Trophoblast cell (in vitro differentiated cells and primary cell): ENCODE results near the gene FOXL3.

Source experiments
- DNase-seq, 2 donors: peaks; one replicate each; pipeline ENCODE4 v3.0.0-alpha.2; 2016
- H2AFZ ChIP-seq: 2 replicates; pipeline ENCODE4 v1.6.1; 2013; ENCODE audit warnings: low read length, moderate library complexity, mild to moderate bottlenecking; ENCODE audit not compliant: insufficient read depth, poor library complexity
- H2AK5ac ChIP-seq: 2 replicates; pipeline ENCODE4 v1.6.1; 2013; ENCODE audit warnings: mild to moderate bottlenecking, low read length
- H2BK120ac ChIP-seq: 2 replicates; pipeline ENCODE4 v1.6.1; 2013; ENCODE audit warnings: low read length, mild to moderate bottlenecking, moderate library complexity; ENCODE audit not compliant: insufficient read depth, poor library complexity
- H2BK12ac ChIP-seq: 2 replicates; pipeline ENCODE4 v1.6.1; 2013; ENCODE audit warnings: mild to moderate bottlenecking, low read length, moderate library complexity
- H2BK5ac ChIP-seq: 2 replicates; pipeline ENCODE4 v1.6.1; 2013; ENCODE audit warnings: low read length, low read depth, moderate library complexity, mild to moderate bottlenecking; ENCODE audit not compliant: poor library complexity
- H3K14ac ChIP-seq: 2 replicates; pipeline ENCODE4 v1.6.1; 2013; ENCODE audit warnings: mild to moderate bottlenecking, low read length
- H3K18ac ChIP-seq: 2 replicates; pipeline ENCODE4 v1.6.1; 2013; ENCODE audit warnings: mild to moderate bottlenecking, low read length
- H3K23ac ChIP-seq: 2 replicates; pipeline ENCODE4 v1.6.1; 2013; ENCODE audit warnings: low read length
- H3K27ac ChIP-seq: 2 replicates; pipeline ENCODE4 v1.5.1; 2013; ENCODE audit warnings: low read depth, mild to moderate bottlenecking, inconsistent platforms, low read length, moderate library complexity
- H3K27me3 ChIP-seq: 2 replicates; pipeline ENCODE4 v1.6.1; 2013; ENCODE audit warnings: inconsistent platforms, mild to moderate bottlenecking, low read length, moderate library complexity; ENCODE audit not compliant: insufficient read depth
- H3K36me3 ChIP-seq, 2 experiments: 1 replicate in 1 of 2; 2 replicates in 1 of 2; pipeline ENCODE4 v1.6.1; 2013; ENCODE audit warnings: low read length in 2 of 2, mild to moderate bottlenecking in 2 of 2, moderate library complexity in 1 of 2; ENCODE audit not compliant: insufficient read depth in 2 of 2, control insufficient read depth in 1 of 2
- H3K4ac ChIP-seq: 2 replicates; pipeline ENCODE4 v1.6.1; 2013; ENCODE audit warnings: low read depth, mild to moderate bottlenecking, low read length, moderate library complexity
- H3K4me1 ChIP-seq, 2 experiments: 1 replicate in 1 of 2; 2 replicates in 1 of 2; pipeline ENCODE4 v1.6.1; 2013; ENCODE audit warnings: low read length in 2 of 2, mild to moderate bottlenecking in 2 of 2, moderate library complexity in 1 of 2; ENCODE audit not compliant: insufficient read depth in 2 of 2, control insufficient read depth in 1 of 2
- H3K4me2 ChIP-seq: 2 replicates; pipeline ENCODE4 v1.6.1; 2013; ENCODE audit warnings: inconsistent platforms, mild to moderate bottlenecking, low read length, moderate library complexity
- H3K4me3 ChIP-seq: 2 replicates; pipeline ENCODE4 v1.5.1; 2013; ENCODE audit warnings: mild to moderate bottlenecking, low read depth, low read length, inconsistent platforms
- H3K79me1 ChIP-seq: one replicate; pipeline ENCODE4 v1.6.1; 2013; ENCODE audit warnings: low read length
- H3K79me2 ChIP-seq: 2 replicates; pipeline ENCODE4 v1.6.1; 2013; ENCODE audit warnings: low read length, mild to moderate bottlenecking; ENCODE audit not compliant: control insufficient read depth, insufficient read depth, poor library complexity
- H3K9ac ChIP-seq: 2 replicates; pipeline ENCODE4 v1.6.1; 2013; ENCODE audit warnings: mild to moderate bottlenecking, low read length
- H3K9me3 ChIP-seq: 2 replicates; pipeline ENCODE4 v1.6.1; 2013; ENCODE audit warnings: low read depth, mild to moderate bottlenecking, control low read depth, inconsistent platforms, low read length; ENCODE audit not compliant: insufficient read depth
- H4K12ac ChIP-seq: 2 replicates; pipeline ENCODE4 v1.6.1; 2013; ENCODE audit warnings: low read depth, mild to moderate bottlenecking, low read length, moderate library complexity
- H4K8ac ChIP-seq: 2 replicates; pipeline ENCODE4 v1.6.1; 2013; ENCODE audit warnings: low read depth, mild to moderate bottlenecking, low read length, moderate library complexity
- H4K91ac ChIP-seq: one replicate; pipeline ENCODE4 v1.6.1; 2013; ENCODE audit warnings: low read depth, mild to moderate bottlenecking, low read length, moderate library complexity
- WGBS: extraction: QIAGEN DNeasy Blood & Tissue Kit; methylation state at CpG from one replicate; pipeline ENCODE4 v1.1.7; 2013; ENCODE audit warnings: missing lambda C conversion rate; ENCODE audit not compliant: insufficient read length, insufficient coverage; ENCODE audit errors: extremely low coverage; 5-methylcytosine and 5-hydroxymethylcytosine counted together

FOXL3 gene

GRCh38 chr7:299169-299568 is 9.2 kb downstream of the FOXL3 start:
- no peak for DNase-seq
- no peak overlapping the region for H3K27ac ChIP-seq
- H2AFZ ChIP-seq: no peak overlapping the region
- no peak overlapping the region for H3K9ac ChIP-seq
- H3K18ac ChIP-seq: no peak overlapping the region
- H3K27me3 ChIP-seq: no peaks in the 10 kb centered on the region
- H3K23ac ChIP-seq: no peak overlapping the region
- WGBS: no CpG with 5 or more reads among the region's 15 CpGs
- H3K14ac ChIP-seq: no peak overlapping the region
- no peaks in the 10 kb centered on the region for H3K79me1 ChIP-seq
- H3K36me3 ChIP-seq: no peaks in the 10 kb centered on the region
- H4K8ac ChIP-seq: no peak overlapping the region
- no peaks in the 10 kb centered on the region for H3K79me2 ChIP-seq
- no peak overlapping the region for H4K12ac ChIP-seq
- H2BK12ac ChIP-seq: no peak overlapping the region
- H3K4ac ChIP-seq: no peak overlapping the region
- no peak overlapping the region for H3K4me3 ChIP-seq
- no peak overlapping the region for H4K91ac ChIP-seq
- no peaks in the 10 kb centered on the region for H3K4me1 ChIP-seq
- H3K9me3 ChIP-seq: peaks cover 6% of the 10 kb centered on the region
- H2BK120ac ChIP-seq: no peak overlapping the region
- no peak overlapping the region for H3K4me2 ChIP-seq
- no peak overlapping the region for H2AK5ac ChIP-seq
- no peak overlapping the region for H2BK5ac ChIP-seq

DNA sequence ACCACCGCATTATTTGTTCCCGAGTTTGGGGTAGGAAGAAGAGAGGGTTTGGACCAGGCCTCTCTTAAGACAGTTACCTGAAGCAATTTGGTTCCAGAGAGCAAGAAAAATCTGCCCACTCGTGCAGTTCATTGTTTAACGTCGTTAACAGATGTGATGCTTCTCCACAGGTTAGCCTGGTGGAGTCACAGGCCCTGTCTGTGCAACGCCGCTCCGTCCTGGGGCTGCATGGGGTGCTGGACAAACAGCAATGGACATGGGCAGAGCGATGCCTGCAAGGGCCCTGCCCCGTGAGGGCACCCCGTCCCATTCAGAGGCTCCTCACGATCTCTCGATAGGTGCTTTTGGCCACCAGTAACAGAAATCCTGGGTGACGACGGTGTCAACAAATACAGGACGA is 9.7 kb downstream of the FOXL3 start:
- H3K79me2 ChIP-seq: no peaks in the 10 kb centered on the region
- H3K4me3 ChIP-seq: no peak overlapping the region
- no peak overlapping the region for H4K91ac ChIP-seq
- H3K27me3 ChIP-seq: no peaks in the 10 kb centered on the region
- no peak for DNase-seq
- H3K23ac ChIP-seq: no peak overlapping the region
- no peaks in the 10 kb centered on the region for H3K36me3 ChIP-seq
- H2BK12ac ChIP-seq: no peak overlapping the region
- no peak overlapping the region for H4K8ac ChIP-seq
- H2AFZ ChIP-seq: no peak overlapping the region
- H2BK5ac ChIP-seq: no peak overlapping the region
- H4K12ac ChIP-seq: no peak overlapping the region
- WGBS: no CpG with 5 or more reads among the region's 16 CpGs
- no peaks in the 10 kb centered on the region for H3K79me1 ChIP-seq
- H3K14ac ChIP-seq: no peak overlapping the region
- H3K4me2 ChIP-seq: no peak overlapping the region
- H3K9ac ChIP-seq: no peak overlapping the region
- H3K18ac ChIP-seq: no peak overlapping the region
- no peaks in the 10 kb centered on the region for H3K4me1 ChIP-seq
- H3K27ac ChIP-seq: no peak overlapping the region
- H2AK5ac ChIP-seq: no peak overlapping the region
- H2BK120ac ChIP-seq: no peak overlapping the region
- H3K4ac ChIP-seq: no peak overlapping the region
- H3K9me3 ChIP-seq: peaks cover 11% of the 10 kb centered on the region

DNA sequence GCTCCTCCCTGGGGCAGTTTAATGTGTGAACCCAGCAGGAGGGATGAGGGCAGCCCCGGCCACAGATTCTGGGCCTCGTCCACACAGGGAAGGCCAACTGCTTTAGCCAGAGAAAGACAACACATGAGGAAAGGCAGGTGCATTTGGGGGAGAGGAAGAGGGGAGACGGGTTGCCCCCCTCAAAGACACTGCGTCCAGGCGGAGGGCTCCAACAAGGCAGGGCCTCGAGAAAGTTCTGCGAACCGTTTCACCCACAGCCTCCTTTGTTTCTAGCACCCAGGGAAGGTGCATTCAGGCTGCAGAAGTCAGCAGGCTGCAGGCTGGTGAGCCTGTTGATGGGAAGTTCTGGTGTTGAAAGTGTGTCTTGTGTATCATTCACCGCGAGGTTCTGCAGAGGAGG is 10.1 kb downstream of the FOXL3 start:
- no peak overlapping the region for H4K8ac ChIP-seq
- no peaks in the 10 kb centered on the region for H3K4me1 ChIP-seq
- no peak overlapping the region for H4K12ac ChIP-seq
- no peaks in the 10 kb centered on the region for H3K27me3 ChIP-seq
- H3K14ac ChIP-seq: no peak overlapping the region
- H2BK5ac ChIP-seq: no peak overlapping the region
- H2AFZ ChIP-seq: no peak overlapping the region
- no peak overlapping the region for H3K23ac ChIP-seq
- H3K79me2 ChIP-seq: no peaks in the 10 kb centered on the region
- no peak overlapping the region for H2AK5ac ChIP-seq
- no peak overlapping the region for H3K4me3 ChIP-seq
- H3K27ac ChIP-seq: no peak overlapping the region
- WGBS: no CpG with 5 or more reads among the region's 10 CpGs
- no peak overlapping the region for H3K18ac ChIP-seq
- no peak overlapping the region for H2BK12ac ChIP-seq
- no peak overlapping the region for H3K9ac ChIP-seq
- no peak for DNase-seq
- peaks cover 15% of the 10 kb centered on the region for H3K9me3 ChIP-seq
- no peaks in the 10 kb centered on the region for H3K36me3 ChIP-seq
- H3K79me1 ChIP-seq: no peaks in the 10 kb centered on the region
- H4K91ac ChIP-seq: no peak overlapping the region
- H2BK120ac ChIP-seq: no peak overlapping the region
- no peak overlapping the region for H3K4me2 ChIP-seq
- H3K4ac ChIP-seq: no peak overlapping the region

DNA sequence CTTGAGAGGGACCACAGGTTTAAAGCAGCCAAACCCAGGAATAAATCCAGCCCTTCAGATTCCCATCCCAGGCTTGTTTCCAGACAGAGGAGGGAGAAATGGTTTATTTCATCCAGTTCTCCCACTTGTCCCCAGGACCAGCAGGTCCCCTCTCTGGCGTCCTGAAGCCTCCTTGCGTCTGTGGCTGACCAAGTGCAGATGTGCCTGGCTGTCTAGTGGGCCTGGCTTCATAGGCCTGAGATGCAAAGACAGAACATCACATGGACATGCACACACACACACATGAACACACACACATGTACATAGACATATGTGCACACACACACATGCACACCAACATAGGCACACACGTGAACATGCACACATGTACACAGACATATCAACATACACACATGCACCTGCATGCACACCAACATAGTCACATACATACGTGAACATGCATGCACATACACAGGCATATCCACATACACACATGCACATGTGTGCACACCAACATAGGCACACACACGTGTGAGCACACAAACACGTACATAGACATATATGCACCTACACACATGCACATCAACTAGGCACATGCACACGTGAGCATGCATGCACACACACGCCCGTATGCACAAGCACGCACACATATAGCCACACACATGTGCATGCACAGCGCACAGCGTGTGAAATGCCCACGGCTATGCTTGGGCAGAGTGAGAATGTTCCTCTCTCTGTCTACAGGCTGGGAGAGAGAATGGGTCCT is 10.7 kb downstream of the FOXL3 start:
- H3K27me3 ChIP-seq: no peaks in the 10 kb centered on the region
- H3K23ac ChIP-seq: peak overlapping the region; percentile 76
- H3K36me3 ChIP-seq: no peaks in the 10 kb centered on the region
- H3K9me3 ChIP-seq: peaks cover 16% of the 10 kb centered on the region
- H2BK5ac ChIP-seq: no peak overlapping the region
- H4K8ac ChIP-seq: no peak overlapping the region
- H3K79me1 ChIP-seq: no peaks in the 10 kb centered on the region
- no peak overlapping the region for H3K4me2 ChIP-seq
- no CpG with 5 or more reads among the region's 13 CpGs for WGBS
- H2BK120ac ChIP-seq: no peak overlapping the region
- H3K14ac ChIP-seq: no peak overlapping the region
- H3K27ac ChIP-seq: no peak overlapping the region
- H3K4me1 ChIP-seq: no peaks in the 10 kb centered on the region
- peak overlapping the region; percentile 59 for H3K4me3 ChIP-seq
- no peak overlapping the region for H3K4ac ChIP-seq
- no peak overlapping the region for H2AFZ ChIP-seq
- no peak overlapping the region for H4K12ac ChIP-seq
- H4K91ac ChIP-seq: no peak overlapping the region
- DNase-seq: no peak
- H2AK5ac ChIP-seq: no peak overlapping the region
- H3K79me2 ChIP-seq: no peaks in the 10 kb centered on the region
- peak overlapping the region; percentile 49 for H3K9ac ChIP-seq
- H3K18ac ChIP-seq: no peak overlapping the region
- no peak overlapping the region for H2BK12ac ChIP-seq
